Inflammatory macrophage (primary cell): Measurements from ENCODE around the gene PRKN.
"Not testable (repeated sequence)": the region's sequence is repeated elsewhere in the genome, so short reads cannot be mapped to it uniquely, and the experiment has no call there.

Source experiments
- DNase-seq, 2 donors: peaks; one replicate each; pipeline ENCODE4 v3.0.0-alpha.2; 2020 to 2022

Gene PRKN

GRCh38 chr6:161835500-161836215, 891.9 kb downstream of the PRKN start:
- no peak for DNase-seq

- no peak for DNase-seq
Measured at GRCh38 chr6:161834426-161834825, 893.1 kb downstream of the PRKN start.

- no peak for DNase-seq
Measured at GRCh38 chr6:161833099-161833860, 894.3 kb downstream of the PRKN start.

- DNase-seq: no peak
Measured at GRCh38 chr6:161832622-161833021, 894.9 kb downstream of the PRKN start.

- peak in 1 of 2 donors; percentile 9 for DNase-seq
Measured at GRCh38 chr6:161830866-161831616, 896.5 kb downstream of the PRKN start.

GRCh38 chr6:161829291-161829729, 898.3 kb downstream of the PRKN start:
- no peak for DNase-seq

- DNase-seq: no peak
Measured at GRCh38 chr6:161828355-161828754, 899.2 kb downstream of the PRKN start.

GRCh38 chr6:161826512-161826911, 901.1 kb downstream of the PRKN start:
- no peak for DNase-seq

GRCh38 chr6:161822204-161822603, 905.4 kb downstream of the PRKN start:
- DNase-seq: not testable (repeated sequence)

- no peak for DNase-seq
Measured at GRCh38 chr6:161817881-161818280, 909.7 kb downstream of the PRKN start.

GRCh38 chr6:161815965-161816364, 911.6 kb downstream of the PRKN start:
- no peak for DNase-seq

GRCh38 chr6:161813156-161813555, 914.4 kb downstream of the PRKN start:
- no peak for DNase-seq

- DNase-seq: no peak
Measured at GRCh38 chr6:161809971-161810370, 917.6 kb downstream of the PRKN start.

- no peak for DNase-seq
Measured at GRCh38 chr6:161804838-161805237, 922.7 kb downstream of the PRKN start.

GRCh38 chr6:161803131-161803530, 924.4 kb downstream of the PRKN start:
- no peak for DNase-seq

GRCh38 chr6:161802231-161802630, 925.3 kb downstream of the PRKN start:
- no peak for DNase-seq

- DNase-seq: no peak
Measured at GRCh38 chr6:161798844-161799394, 928.6 kb downstream of the PRKN start.

GRCh38 chr6:161796681-161797080, 930.9 kb downstream of the PRKN start:
- no peak for DNase-seq

- no peak for DNase-seq
Measured at GRCh38 chr6:161792851-161793493, 934.6 kb downstream of the PRKN start.

GRCh38 chr6:161788531-161788930, 939.0 kb downstream of the PRKN start:
- no peak for DNase-seq

- DNase-seq: no peak
Measured at GRCh38 chr6:161772176-161772575, 955.4 kb downstream of the PRKN start.

GRCh38 chr6:161761966-161762365, 965.6 kb downstream of the PRKN start:
- DNase-seq: no peak

GRCh38 chr6:161755080-161755479, 972.5 kb downstream of the PRKN start:
- DNase-seq: no peak
